Inflammatory macrophage treated with lipopolysaccharide for 4 hours (primary cell): Measurements from ENCODE around the gene STH.
"Not testable (repeated sequence)": the region's sequence is repeated elsewhere in the genome, so short reads cannot be mapped to it uniquely, and the experiment has no call there.

Experiments
- DNase-seq: peaks from one replicate; pipeline ENCODE4 v3.0.0-alpha.2; 2020

STH gene

GRCh38 chr17:46008591-46008990, 9.5 kb downstream of the STH start:
- no peak for DNase-seq

- no peak for DNase-seq
Observed at GRCh38 chr17:46009681-46010596, 10.9 kb downstream of the STH start.

GRCh38 chr17:46010597-46011186, 11.6 kb downstream of the STH start:
- no peak for DNase-seq

- DNase-seq: no peak
Observed at GRCh38 chr17:46011711-46012505, 12.9 kb downstream of the STH start.

GRCh38 chr17:46012506-46013079, 13.5 kb downstream of the STH start:
- DNase-seq: no peak

- DNase-seq: no peak
Observed at GRCh38 chr17:46013127-46013501, 14.1 kb downstream of the STH start.

- no peak for DNase-seq
Observed at GRCh38 chr17:46013502-46014165, 14.6 kb downstream of the STH start.

GRCh38 chr17:46019408-46019925, 20.4 kb downstream of the STH start:
- DNase-seq: not testable (repeated sequence)

- peak; percentile 76 for DNase-seq
Observed at GRCh38 chr17:46020023-46020761, 21.1 kb downstream of the STH start.

- DNase-seq: no peak
Observed at GRCh38 chr17:46020998-46021397, 21.9 kb downstream of the STH start.

GRCh38 chr17:46023366-46023765, 24.3 kb downstream of the STH start:
- not testable (repeated sequence) for DNase-seq

- DNase-seq: no peak
Observed at GRCh38 chr17:46023783-46024388, 24.8 kb downstream of the STH start.

- no peak for DNase-seq
Observed at GRCh38 chr17:46024590-46024989, 25.5 kb downstream of the STH start.

GRCh38 chr17:46025060-46025459, 26.0 kb downstream of the STH start:
- no peak for DNase-seq

GRCh38 chr17:46025510-46026165, 26.6 kb downstream of the STH start:
- no peak for DNase-seq

- peak; percentile 63 for DNase-seq
Observed at GRCh38 chr17:46026166-46027047, 27.4 kb downstream of the STH start.

- DNase-seq: peak; percentile 40
Observed at GRCh38 chr17:46027048-46027975, 28.3 kb downstream of the STH start.

GRCh38 chr17:46027976-46028325, 28.9 kb downstream of the STH start:
- DNase-seq: no peak

GRCh38 chr17:46028374-46028773, 29.3 kb downstream of the STH start:
- no peak for DNase-seq
